Measurements from ENCODE around the gene CLDN12.

Gene CLDN12

DNA sequence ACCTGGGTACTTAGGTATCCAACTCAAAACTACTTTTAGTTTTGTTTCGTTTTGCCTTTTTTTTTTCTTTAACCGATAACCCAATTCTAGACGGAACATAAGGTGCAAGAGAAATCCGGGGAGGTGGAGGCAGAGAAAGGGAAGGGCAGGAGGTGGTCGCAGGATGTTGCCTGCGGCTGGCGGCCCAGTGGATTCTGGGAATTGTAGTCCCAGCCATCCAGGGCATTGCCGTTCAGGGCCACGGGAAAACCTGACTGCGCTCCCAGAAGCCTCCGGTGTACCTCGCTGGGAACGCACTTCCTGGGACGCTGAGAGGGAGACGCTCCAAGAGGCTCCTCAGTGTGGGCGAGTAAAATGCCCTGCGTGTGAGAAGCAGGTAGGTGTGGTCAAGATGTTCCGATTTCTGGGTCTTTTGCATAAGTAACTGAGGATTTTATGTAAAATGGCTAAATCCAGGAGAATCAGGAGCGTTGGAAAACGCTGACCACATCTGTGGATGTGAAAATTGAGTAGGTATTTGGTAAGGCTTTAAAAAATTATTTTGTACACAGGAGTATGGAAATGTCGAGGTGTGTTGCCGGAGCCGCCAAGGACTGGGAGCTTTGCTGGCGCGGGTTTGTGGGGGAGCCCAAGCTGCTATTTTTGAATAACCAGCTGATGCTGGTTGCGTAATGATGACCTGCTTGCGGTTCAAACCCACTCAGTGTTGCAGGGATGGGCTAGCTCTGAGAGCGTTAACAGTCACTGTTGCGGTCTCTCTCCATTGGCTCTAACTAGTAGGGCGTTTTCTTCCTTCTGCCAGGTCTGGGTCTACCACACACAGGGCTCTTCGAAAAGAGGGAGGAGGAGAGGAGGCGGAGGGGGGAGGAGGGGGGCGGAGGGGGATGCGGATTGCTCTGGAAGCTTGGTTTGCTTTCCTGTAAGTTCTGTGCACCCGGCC lies at the start of gene CLDN12:
Gene CLDN12 (plus strand): TSS at position 288 of the 940 bp plus-strand sequence. CDS start 9,216 bp downstream, outside the sequence.
- peak; percentile 82 for DNase-seq

- no peak for DNase-seq
Observed at GRCh38 chr7:90383422-90383821, 19.8 kb upstream of the CLDN12 start.

DNA sequence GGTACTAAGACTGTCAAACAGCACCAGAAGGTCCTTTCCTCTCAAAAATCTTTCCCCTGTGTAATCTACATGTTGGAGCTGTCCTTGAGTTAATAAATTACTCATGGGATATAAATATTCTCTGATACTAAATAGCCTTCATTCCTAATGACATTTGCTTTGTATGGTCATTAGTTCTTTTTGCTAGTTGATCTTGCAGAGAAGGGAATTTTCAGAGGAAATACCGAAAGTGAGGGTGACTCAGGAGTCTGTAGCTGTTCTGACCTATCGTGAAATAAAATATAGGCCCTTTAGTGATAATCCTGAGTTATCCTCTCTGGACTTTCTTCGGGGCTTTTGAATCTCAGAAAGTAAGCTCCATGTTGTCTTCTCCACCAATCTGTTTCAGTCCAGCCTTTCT lies 19.4 kb upstream of the CLDN12 start:
- no peak for DNase-seq

GRCh38 chr7:90384433-90384832 lies 18.8 kb upstream of the CLDN12 start:
- DNase-seq, result no peak

- no peak for DNase-seq
Observed at GRCh38 chr7:90387470-90388240, 15.6 kb upstream of the CLDN12 start.

GRCh38 chr7:90390926-90391325 lies 12.3 kb upstream of the CLDN12 start:
- no peak for DNase-seq

- DNase-seq, result no peak
Observed at GRCh38 chr7:90391488-90391887, 11.8 kb upstream of the CLDN12 start.

DNA sequence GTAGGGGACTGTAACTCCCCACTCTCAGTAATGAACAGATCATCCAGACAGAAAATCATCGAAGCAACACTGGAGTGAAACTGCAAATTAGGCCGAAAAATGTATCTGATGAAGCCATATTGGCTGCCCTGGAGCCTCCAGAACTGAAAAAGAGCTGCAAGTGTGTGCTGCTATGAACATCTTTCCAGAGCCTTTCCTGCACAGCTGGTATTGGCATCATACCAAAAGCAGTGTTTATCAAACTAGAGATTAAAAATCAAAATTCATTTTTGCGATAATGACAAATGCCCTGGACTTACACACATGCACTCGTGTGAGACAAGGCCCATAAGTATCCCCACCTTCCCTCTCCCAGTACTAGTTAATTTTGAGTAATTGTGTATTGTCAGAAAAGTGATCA lies 6.8 kb upstream of the CLDN12 start:
- no peak for DNase-seq

GRCh38 chr7:90401989-90402388 lies 1.3 kb upstream of the CLDN12 start:
- DNase-seq, result no peak

GRCh38 chr7:90402785-90403173 lies 482 bp upstream of the CLDN12 start:
- no peak for DNase-seq

DNA sequence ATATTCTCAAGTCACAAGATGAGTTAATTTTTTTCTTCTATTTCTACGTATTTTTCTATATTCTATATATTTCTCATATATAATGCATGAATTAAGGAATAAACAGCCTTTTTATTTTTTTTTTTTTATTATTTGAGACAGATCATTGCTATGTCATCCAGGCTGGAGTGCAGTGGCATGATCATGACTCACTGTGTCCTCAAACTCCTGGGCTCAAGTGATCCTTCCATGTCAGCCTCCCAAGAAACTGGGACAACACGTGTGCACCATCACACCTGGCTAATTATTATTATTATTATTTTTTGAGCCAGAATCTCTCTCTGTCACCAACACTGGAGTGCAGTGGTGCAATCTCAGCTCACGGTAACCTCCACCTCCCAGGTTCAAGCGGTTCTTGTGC lies 1.5 kb downstream of the CLDN12 start:
- no peak for DNase-seq

DNA sequence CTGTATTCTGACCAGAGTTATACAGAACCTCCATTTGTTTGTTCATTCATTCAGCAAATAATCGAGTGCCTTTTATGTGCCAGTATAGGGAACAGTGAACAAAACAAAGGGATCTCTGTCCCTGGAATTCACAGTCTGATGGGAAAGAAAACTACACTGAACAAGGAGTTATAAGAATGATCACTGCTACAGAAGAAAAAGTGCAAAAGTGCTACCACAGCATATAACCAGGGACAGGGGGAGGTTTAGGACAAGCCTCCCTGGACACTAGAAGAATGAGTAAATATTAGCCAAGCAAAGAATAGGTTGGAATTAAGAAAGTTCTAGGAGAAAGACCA lies 4.2 kb downstream of the CLDN12 start:
- no peak for DNase-seq

DNA sequence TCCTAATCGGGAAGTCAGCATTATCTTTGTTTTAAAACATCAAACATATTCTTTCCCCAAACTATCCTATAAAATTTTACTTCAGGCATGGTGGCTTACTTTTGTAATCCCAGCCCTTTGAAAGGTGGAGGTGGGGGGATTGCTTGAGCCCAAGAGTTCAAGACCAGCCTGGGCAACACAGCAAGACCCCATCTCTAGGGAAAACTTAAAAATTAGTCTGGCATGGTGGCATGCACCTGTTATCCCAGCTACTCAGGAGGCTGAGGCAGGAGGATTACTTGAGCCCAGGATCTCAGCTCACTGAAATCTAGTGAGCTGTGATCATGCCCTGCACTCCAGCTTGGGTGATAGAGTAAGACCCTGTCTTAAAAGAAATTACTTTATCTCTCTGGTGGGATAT lies 4.9 kb downstream of the CLDN12 start:
- DNase-seq, result no peak

GRCh38 chr7:90409667-90410066 lies 6.4 kb downstream of the CLDN12 start:
- no peak for DNase-seq

- no peak for DNase-seq
Observed at GRCh38 chr7:90411510-90411909, 8.2 kb downstream of the CLDN12 start.

GRCh38 chr7:90412458-90413184 lies 9.4 kb downstream of the CLDN12 start:
- peak; percentile 4 for DNase-seq

DNA sequence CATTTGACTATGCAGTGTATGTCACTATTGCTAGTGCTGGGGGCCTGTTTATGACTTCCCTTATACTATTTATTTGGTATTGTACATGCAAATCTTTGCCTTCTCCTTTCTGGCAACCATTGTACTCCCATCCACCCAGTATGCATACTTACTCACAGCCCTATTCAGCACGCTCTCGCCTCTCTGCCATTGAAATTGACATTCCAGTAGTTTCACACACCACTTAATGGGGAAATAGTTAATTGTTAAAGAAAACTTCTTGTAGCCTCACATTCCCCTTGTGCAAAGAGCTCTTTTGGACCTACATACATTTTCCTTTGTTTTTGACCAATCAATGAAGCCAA lies 9.9 kb downstream of the CLDN12 start:
- DNase-seq, result no peak

DNA sequence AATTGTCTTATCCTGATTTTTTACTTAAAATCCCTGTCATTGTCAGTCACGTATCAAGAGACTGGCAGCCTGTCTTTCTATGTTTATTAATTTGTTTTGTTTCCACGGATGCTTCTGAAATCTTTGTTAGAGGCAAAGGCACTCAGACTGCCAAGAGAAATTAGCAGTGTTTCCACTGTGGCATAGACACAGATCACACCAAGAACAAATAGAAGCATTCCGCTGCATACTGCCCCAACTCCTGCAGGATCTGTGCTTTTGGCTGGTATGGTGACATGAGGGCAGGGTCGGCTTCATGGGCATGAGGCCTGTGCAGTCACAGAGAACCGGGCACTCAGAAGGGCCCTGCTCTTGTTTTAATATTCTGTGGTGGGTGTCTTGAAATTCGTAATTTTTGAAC lies 18.4 kb downstream of the CLDN12 start:
- DNase-seq, result no peak

DNA sequence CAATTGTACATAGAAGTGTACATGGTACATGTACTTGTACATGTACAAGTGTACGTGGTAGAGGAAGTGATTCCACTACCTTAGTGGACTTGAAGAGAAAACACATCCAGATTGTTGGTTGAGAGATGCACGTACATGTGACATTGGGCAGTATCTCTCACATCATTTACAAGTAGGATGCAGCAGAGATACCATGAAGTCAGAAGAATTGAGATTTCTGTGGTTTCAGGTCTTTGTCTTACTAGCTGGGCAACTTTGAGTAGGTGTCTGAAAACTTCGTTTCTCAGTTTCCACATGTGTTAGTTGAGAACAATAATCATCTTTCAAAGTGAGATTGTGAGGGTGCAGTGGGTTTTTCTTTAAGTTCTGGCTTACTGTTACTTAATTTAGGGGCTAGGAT lies 21.5 kb downstream of the CLDN12 start:
- no peak for DNase-seq

DNA sequence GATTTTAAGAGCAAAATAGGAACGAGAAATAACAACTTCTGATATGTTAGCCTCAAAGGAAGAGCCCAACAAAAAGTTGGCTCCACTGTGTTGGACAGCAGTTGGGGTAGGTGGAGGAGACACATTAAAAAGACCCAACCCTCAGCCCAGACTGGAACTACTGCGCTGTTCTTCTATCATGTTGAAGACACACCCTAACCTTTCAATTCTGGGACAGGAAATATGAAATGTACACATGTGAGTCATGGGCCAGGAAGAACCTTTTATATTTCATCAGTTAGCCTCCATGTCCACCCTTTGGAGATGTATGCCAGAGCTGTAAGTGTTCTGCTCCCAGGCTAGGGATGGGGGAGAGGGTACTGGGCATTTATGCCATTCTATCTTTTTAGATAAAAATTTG lies 22.1 kb downstream of the CLDN12 start:
- no peak for DNase-seq

- no peak for DNase-seq
Observed at GRCh38 chr7:90430614-90431460, 27.6 kb downstream of the CLDN12 start.

DNA sequence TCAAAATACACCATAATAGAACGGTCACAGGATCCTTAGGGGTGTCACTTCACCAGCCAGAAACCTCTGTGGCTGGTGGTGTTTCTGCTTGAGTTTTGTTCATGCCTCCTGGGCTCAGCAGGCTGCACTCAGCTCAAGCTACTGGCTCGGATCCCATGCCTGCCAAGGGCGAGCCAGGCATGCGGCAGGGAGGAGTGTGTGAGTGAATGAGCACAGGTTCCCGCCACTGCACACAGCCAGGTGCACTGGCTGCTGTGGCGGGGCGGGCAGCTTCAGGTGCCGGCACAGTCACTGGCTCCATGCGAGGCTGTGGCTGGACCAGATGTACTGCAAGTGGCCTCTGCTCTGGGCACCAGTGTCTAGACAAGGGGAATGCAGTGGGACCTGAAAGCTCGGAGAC lies 29.5 kb downstream of the CLDN12 start:
- no peak for DNase-seq

GRCh38 chr7:90433221-90433620 lies 30.0 kb downstream of the CLDN12 start:
- no peak for DNase-seq

Measured in stimulated activated CD4-positive, alpha-beta T cell treated with anti-CD3 and anti-CD28 coated beads, Interleukin-1b, Interleukin-23, amount 100 ng/mL, for 48 hours (primary cell).